Fibroblast of skin of left quadriceps (primary cell): ENCODE measurements around the gene HES7.

Experiments used
- DNase-seq, 2 experiments: peaks; one replicate each; pipeline ENCODE4 v3.0.0-alpha.2; 2013; ENCODE audit warnings: low read depth in 2 of 2

HES7 gene

DNA sequence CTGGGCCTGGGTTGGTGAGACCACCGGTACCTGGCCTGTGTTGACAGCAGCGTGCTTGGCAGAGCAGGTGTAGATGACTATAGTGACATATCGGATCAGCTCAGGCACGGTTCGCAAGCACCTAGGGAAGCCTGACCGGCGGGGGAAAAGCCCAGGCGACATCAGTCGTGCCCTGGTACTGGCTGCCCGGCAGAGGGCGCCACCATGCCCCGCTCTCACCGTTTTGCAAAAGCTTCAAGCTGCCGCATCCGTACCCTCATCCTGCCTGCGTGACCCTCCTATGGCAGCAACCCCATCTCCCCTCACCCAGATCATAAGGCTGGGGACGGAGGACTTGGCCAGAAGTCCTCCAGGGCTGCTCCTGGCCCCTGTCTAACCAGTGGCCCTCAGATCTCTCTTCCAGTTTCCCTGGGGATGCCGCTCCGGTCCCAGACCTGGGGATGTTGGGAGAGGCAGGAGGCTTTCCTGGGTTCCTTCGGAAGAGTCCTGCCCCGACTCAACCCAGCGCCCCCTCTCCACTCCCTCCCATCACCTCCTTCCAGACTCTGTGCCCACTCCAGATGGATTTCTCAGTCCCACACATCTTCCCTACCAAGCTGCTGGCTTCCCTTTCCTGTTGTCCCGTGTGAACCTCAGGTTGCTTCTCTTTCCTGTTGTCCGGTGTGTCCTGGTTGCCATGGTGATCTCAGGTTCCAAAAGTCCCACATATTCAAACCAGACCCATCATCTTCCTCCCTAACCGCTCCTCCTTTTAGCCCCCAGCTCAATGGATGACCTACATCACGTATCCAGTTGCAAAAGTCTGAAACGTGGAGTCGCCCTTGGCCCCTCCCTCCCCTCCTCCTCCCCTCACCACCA, 50.0 kb downstream of the HES7 start:
- no peak for DNase-seq

DNA sequence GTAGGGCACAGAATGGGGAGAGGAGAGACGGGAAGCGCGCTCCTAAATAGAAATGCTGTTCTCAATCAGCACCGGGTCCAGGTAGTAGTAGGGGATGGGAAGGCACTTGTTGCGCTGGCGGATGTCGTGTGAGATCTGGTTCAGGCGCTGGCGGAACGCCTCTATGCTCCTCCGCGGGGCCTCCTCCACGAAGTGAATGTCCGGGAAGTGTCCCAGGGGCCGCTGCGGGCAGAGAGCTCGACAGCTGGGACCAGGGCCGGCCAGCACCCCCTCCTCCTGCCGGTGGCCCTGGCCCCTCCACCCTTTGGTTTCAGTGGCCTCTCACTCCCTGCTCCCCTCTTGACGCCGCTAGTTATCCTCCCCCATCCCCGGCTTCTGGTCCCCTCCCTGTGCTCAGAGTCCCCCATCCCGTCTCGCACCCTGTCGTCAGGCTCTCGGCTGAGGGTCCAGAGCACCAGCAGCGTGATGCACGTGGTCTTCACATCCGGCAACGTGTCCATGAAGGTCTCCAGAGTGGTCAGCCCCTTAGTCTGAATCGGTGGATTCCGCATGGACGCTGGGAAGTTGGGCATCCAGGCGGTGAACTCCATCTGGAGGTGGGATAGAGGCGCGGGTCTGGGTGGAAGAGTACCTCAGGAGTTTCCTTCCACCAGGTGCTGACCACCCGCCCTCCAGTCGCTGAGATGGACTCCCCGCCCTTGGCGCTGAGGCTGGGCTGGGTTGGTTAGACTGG, 51.0 kb downstream of the HES7 start:
- no peak for DNase-seq

DNA sequence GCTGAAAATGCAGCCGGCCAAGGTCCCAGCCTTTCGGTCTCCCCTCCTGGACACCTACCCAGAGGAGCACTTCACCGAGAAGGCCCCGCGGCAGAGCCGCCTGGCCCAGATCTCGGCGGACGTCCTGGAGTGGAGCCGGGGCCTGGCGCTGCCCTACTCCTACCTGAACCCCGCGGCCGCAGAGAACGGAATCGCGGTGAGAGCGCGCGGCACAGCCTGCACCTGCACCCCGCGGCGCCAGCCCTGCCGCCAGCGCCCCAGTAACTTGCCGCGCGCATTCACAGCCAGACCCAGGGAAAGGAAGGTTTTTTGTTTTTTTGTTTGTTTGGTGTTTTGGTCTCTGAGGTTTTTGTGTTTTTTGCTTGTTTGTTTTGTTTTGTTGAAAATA, 51.6 kb downstream of the HES7 start:
- no peak for DNase-seq

DNA sequence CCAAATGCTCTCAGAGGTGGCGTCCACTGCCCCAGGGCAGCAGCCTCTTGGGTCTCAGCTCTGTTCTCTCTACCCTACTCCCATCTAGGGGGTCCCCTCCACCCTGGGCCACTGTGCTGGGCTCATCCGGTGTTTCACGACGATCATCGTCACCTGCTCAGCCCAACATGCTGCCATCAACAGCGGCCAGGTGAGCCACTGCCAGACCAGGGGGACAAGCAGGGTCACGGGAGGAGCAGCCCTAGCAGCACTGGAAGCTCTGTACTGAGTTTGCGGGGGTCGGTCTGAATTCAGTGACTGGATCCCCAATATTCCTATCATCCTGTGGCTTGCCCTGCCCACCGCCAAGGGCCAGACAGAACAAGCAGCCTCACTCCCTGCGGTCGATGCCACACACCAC, 52.4 kb downstream of the HES7 start:
- no peak for DNase-seq
